HG03135 (cell line): ENCODE data around the gene MRPL39.
A peak's percentile ranks its signal among the peaks of the same experiment; 100 is the strongest.

Experiments
- ATAC-seq: cut with Tn5 transposase; IDR thresholded peaks from one replicate; pipeline ENCODE4 v1.9.1; 2021; ENCODE audit warnings: mild to moderate bottlenecking, moderate library complexity; ENCODE audit not compliant: unreplicated experiment

MRPL39 gene

DNA sequence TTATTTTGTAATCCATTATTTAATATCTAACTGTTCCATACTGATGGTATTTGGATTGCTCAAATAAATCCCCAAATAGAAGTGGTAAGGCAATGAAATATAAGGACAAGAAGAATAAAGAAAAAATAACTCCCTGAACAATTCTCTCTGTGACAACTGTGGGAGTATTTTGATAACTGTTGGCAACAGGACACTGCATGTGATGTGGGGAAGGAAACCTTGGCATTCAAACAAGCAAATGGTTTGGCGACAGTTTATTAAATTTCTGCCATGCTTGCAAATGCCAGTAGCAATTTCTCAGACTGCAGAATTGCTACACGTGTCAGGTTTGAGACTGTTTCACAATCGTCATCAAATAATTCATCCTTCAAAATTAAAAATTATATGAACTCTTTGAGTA, 8.6 kb upstream of the MRPL39 start:
- ATAC-seq = no peak

GRCh38 chr21:25614441-25614840, 7.2 kb upstream of the MRPL39 start:
- no peak for ATAC-seq

DNA sequence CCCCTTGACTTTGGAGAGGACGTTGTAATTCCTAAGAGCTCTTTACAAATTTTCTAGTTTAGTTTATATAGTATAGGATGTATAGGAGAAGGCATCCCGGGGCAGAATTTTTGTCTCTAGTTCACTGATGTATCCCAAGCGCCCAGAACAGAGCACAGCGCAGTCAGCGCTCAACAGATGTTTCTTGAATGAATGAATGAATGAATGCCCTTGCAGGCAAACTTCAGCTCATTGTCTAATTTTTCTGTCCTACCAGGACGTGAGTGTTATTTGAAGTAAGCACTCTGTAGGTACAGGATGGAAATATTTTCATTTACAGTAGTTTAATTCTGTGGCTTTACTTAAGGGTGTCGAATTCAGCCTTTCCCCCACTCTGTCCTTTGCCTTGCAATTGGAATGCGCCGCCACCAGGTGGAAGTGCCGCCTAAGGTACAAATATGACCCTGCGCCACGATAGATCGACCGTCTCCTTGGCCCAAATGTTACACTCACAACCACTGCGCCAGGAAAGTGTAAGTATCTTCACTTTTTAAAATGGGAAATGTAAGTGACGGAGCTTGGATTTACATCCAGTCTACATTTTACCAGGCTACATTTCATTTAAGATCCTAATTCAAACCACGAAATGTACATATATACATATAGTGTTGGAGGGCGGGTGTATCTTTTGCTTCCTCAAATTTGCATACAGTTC, 910 bp upstream of the MRPL39 start:
- ATAC-seq = peak; percentile 81

- ATAC-seq = no peak
Measured at GRCh38 chr21:25589887-25590286, 17.4 kb downstream of the MRPL39 start.

- no peak for ATAC-seq
Measured at GRCh38 chr21:25586791-25587190, 20.5 kb downstream of the MRPL39 start.

DNA sequence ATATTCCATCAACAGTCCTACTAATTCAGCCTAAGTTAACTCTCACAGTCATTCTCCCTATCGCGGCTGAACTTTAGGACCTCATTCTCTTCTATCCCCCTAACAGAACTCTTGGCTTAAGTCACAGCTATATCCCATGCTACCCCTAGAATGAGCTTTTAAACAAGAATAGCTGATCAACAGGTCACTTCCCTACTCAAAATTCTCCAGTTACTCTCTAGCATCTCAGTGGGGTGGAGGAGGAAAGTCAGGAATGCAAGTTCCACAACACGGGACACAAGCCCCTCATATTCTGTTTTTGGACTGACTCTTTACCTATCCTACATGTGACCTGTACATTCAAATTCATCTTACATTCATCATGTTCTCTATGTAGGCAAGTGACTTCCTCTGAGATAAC, 21.0 kb downstream of the MRPL39 start:
- ATAC-seq = no peak

DNA sequence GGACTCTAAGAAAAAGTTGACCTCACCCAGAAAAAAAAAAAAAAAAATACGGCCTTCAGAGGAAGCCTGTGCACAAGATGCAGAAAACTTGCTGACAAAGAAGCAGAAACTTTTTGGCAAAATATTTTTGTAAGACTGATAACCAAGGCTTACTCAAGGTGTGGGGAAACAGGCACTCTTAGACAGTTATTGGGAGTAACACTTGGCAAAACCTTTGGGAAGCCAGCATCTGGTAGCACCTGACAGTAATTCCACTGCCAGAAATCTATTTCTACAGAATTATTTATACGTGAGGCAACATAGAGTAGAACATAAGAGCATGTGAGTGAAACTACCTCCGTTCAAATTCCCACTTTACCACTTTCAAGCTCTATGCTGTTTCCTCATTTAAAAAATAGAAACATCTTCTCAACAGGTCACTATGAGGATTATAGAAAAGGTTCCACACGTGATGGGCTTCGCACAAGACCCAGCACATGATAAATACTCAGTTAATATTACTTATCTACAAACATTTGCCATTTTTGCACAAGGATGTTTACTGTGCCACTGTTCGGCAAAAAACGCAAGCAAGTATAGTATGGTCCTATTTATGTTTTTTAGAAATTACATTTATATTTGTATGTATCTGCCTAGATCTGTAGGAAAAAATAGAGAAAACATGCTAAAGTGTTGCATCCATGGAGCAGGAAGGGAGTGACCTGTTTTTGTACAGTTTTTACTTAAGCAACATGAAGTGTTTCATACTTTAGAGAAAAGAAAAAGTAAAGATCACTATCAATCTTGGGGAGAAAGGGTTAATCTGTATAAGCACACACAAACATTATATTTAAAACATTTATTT, 22.2 kb downstream of the MRPL39 start:
- no peak for ATAC-seq

- no peak for ATAC-seq
Measured at GRCh38 chr21:25583370-25584130, 23.7 kb downstream of the MRPL39 start.

- ATAC-seq = no peak
Measured at GRCh38 chr21:25582888-25583287, 24.4 kb downstream of the MRPL39 start.

- ATAC-seq = no peak
Measured at GRCh38 chr21:25582164-25582790, 25.0 kb downstream of the MRPL39 start.

- ATAC-seq = no peak
Measured at GRCh38 chr21:25581582-25581981, 25.7 kb downstream of the MRPL39 start.

DNA sequence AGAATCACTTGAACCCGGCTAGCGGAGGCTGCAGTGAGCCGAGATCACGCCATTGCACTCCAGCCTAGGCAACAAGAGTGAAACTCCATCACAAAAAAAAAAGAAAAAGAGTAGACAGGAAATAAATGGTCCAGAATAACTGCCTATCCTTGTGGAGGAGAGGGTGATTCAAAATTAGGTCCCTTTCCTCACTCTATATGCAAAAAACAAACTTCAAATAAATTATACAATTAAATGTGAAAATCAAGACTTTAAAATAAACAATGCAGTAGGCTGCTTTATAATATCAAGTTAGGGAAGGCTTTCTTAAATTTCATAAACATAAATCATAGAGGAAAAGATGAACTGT, 26.4 kb downstream of the MRPL39 start:
- ATAC-seq = no peak

- ATAC-seq = no peak
Measured at GRCh38 chr21:25579226-25580013, 27.9 kb downstream of the MRPL39 start.

GRCh38 chr21:25578056-25578961, 29.0 kb downstream of the MRPL39 start:
- ATAC-seq = peak; percentile 24

- ATAC-seq = no peak
Measured at GRCh38 chr21:25577424-25578055, 29.7 kb downstream of the MRPL39 start.

DNA sequence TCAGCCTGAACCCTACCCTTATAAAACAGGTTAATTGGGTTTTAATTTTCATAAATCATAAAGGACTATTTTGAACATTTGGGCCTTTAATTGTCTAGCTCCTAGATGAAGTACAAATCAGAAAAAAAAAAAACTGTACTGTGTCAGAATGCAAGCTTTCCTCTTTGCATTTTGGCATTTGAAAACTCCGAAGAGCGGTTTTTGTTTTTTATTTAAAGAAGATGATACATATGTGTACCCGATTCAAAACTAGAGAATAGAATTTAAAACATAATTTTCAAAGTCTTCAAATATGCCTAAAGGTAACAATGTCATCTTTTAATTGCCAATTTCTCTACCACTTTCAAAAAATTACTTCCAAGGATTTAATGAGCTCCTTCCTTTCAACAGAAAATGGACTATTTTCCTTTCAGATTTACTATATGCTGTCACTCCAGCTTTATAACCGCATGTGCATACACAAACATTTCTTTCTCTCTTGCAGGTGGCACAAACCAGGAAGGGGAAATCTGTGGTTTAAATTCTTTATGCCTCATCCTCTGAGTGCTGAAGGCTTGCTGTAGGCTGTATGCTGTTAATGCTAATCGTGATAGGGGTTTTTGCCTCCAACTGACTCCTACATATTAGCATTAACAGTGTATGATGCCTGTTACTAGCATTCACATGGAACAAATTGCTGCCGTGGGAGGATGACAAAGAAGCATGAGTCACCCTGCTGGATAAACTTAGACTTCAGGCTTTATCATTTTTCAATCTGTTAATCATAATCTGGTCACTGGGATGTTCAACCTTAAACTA, 33.7 kb downstream of the MRPL39 start:
- no peak for ATAC-seq

- peak; percentile 46 for ATAC-seq
Measured at GRCh38 chr21:25572861-25573310, 34.4 kb downstream of the MRPL39 start.

- ATAC-seq = no peak
Measured at GRCh38 chr21:25571726-25572121, 35.6 kb downstream of the MRPL39 start.
